ENCODE data around the gene FAM3D. TPM values are rescaled to one million over a fixed set of nuclear protein-coding genes. Genes with fewer than 3 reads are reported as not detected.

FAM3D gene
- polyA plus RNA-seq, 1 donor (not counting 4 experiments of a cell fraction or from before 2014, with no cell fraction given) = not detected

DNA sequence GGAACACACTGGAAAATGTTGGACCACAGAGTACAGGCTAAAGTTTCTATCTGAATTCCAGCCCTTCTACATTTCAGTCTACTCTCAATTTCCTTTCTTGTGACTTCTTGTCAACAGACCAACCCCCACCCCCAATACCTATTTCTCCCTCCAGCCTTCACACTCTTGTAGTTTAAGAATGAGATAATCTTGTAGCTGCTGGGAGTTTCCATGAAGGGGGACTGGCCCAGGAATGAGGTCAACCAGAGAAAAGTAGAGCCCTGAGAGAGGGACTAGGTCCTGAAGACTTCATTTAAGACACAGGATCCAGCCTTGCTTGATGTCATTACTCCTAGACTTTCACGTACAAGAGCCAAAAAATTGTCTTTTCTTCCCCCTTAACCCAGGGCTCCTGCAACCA lies 59.9 kb downstream of the FAM3D start:
- FAIRE-seq = no peak
- dilution Hi-C loops (cut with MboI; ENCODE audit: extremely low pct_ligation_motif_present, low sequenced_read_pairs) = no loop called here
- no peak overlapping the region for H2AFZ ChIP-seq (ENCODE audit: control insufficient read depth, low read length)

DNA sequence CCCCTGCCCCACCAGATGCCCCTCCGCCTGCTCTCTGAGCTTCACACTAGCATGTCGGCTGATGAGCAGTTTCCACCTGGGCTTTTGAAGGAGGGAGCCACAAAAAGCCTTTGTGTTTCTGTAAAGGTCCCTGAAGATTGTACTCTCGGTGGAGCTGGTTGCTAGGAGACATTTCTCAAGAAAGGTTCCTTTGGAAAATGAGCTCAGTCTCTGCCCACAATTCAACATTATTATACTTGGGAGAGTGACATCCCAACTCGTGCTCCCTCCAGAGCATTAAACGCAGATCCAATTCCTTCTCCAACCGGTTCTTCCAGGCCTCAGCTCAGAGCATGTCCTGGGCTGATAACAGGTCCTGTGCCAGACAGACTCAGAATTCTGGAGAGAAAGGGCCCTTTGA lies 62.5 kb downstream of the FAM3D start:
- Histone ChIP-seq H3K4me1 (ENCODE audit: control insufficient read depth, extremely low read depth, insufficient read depth, low read length) (no peaks in the 10 kb centered on the region), H4K20me1 (ENCODE audit: control insufficient read depth, extremely low read depth, insufficient read depth, low read length) (no peaks in the 10 kb centered on the region), H3K4me3 (ENCODE audit: control insufficient read depth in 2 of 3, extremely low read depth in 1 of 3, insufficient read depth in 2 of 3, low read depth in 1 of 3, low read length in 3 of 3) (no peak overlapping the region), H3K9me1 (ENCODE audit: control insufficient read depth, extremely low read depth, insufficient read depth, low read length) (no peaks in the 10 kb centered on the region), H3K27me3 (ENCODE audit: control insufficient read depth, extremely low read depth, insufficient read depth, low read length) (peaks cover 24% of the 10 kb centered on the region), H3K27ac (ENCODE audit: control insufficient read depth, insufficient read depth, low read length) (no peak overlapping the region), H2AFZ (ENCODE audit: control insufficient read depth, low read length) (no peak overlapping the region), H3K4me2 (ENCODE audit: control insufficient read depth, extremely low read depth, insufficient read depth, low read depth, low read length) (no peak overlapping the region), H3K36me3 (ENCODE audit: control insufficient read depth in 2 of 2, extremely low read depth in 1 of 2, insufficient read depth in 2 of 2, low read length in 2 of 2) (no peaks in the 10 kb centered on the region), H3K79me2 (ENCODE audit: control insufficient read depth, insufficient read depth, low read length) (no peaks in the 10 kb centered on the region), H3K9me3 (ENCODE audit: control insufficient read depth, low read depth, low read length) (no peaks in the 10 kb centered on the region), H3K9ac (ENCODE audit: control insufficient read depth, extremely low read depth, insufficient read depth, low read length) (no peak overlapping the region)
- DNase-seq (ENCODE audit: low read depth, low spot score) (no peak), FAIRE-seq (no peak)
- TF ChIP-seq EZH2 (IDR thresholded peaks at IDR 0.05; ENCODE audit: low read length) = no peak
- TF ChIP-seq, protein P1, sequence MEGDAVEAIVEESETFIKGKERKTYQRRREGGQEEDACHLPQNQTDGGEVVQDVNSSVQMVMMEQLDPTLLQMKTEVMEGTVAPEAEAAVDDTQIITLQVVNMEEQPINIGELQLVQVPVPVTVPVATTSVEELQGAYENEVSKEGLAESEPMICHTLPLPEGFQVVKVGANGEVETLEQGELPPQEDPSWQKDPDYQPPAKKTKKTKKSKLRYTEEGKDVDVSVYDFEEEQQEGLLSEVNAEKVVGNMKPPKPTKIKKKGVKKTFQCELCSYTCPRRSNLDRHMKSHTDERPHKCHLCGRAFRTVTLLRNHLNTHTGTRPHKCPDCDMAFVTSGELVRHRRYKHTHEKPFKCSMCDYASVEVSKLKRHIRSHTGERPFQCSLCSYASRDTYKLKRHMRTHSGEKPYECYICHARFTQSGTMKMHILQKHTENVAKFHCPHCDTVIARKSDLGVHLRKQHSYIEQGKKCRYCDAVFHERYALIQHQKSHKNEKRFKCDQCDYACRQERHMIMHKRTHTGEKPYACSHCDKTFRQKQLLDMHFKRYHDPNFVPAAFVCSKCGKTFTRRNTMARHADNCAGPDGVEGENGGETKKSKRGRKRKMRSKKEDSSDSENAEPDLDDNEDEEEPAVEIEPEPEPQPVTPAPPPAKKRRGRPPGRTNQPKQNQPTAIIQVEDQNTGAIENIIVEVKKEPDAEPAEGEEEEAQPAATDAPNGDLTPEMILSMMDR (optimal IDR thresholded peaks at IDR 0.05 in 1 of 3, IDR thresholded peaks at IDR 0.05 in 1 of 3, conservative IDR thresholded peaks at IDR 0.05 in 1 of 3; ENCODE audit: extremely low read depth in 1 of 3, insufficient read depth in 2 of 3, low read length in 3 of 3) = no peak
- dilution Hi-C loops (cut with MboI; ENCODE audit: extremely low pct_ligation_motif_present, low sequenced_read_pairs) = no loop called here

More for the DNA sequence above, 59.9 kb downstream of the FAM3D start:
- Histone ChIP-seq H3K9me1 (ENCODE audit: control insufficient read depth, extremely low read depth, insufficient read depth, low read length) (no peaks in the 10 kb centered on the region), H4K20me1 (ENCODE audit: control insufficient read depth, extremely low read depth, insufficient read depth, low read length) (no peaks in the 10 kb centered on the region), H3K27me3 (ENCODE audit: control insufficient read depth, extremely low read depth, insufficient read depth, low read length) (peaks cover 24% of the 10 kb centered on the region), H3K4me2 (ENCODE audit: control insufficient read depth, extremely low read depth, insufficient read depth, low read depth, low read length) (no peak overlapping the region), H3K9me3 (ENCODE audit: control insufficient read depth, low read depth, low read length) (no peaks in the 10 kb centered on the region), H3K79me2 (ENCODE audit: control insufficient read depth, insufficient read depth, low read length) (no peaks in the 10 kb centered on the region), H3K9ac (ENCODE audit: control insufficient read depth, extremely low read depth, insufficient read depth, low read length) (no peak overlapping the region), H3K4me3 (ENCODE audit: control insufficient read depth in 2 of 3, extremely low read depth in 1 of 3, insufficient read depth in 2 of 3, low read depth in 1 of 3, low read length in 3 of 3) (no peak overlapping the region), H3K27ac (ENCODE audit: control insufficient read depth, insufficient read depth, low read length) (no peak overlapping the region), H3K4me1 (ENCODE audit: control insufficient read depth, extremely low read depth, insufficient read depth, low read length) (no peaks in the 10 kb centered on the region), H3K36me3 (ENCODE audit: control insufficient read depth in 2 of 2, extremely low read depth in 1 of 2, insufficient read depth in 2 of 2, low read length in 2 of 2) (no peaks in the 10 kb centered on the region)
- DNase-seq (ENCODE audit: low read depth, low spot score) = no peak
- TF ChIP-seq, protein P1 (optimal IDR thresholded peaks at IDR 0.05 in 1 of 3, IDR thresholded peaks at IDR 0.05 in 1 of 3, conservative IDR thresholded peaks at IDR 0.05 in 1 of 3; ENCODE audit: extremely low read depth in 1 of 3, insufficient read depth in 2 of 3, low read length in 3 of 3) = no peak
- TF ChIP-seq EZH2 (IDR thresholded peaks at IDR 0.05; ENCODE audit: low read length) = no peak

Data from keratinocyte (primary cell).